Skeletal muscle cell (primary cell): ENCODE measurements around the gene NTN5.

ENCODE experiments used
- DNase-seq: peaks from one replicate; pipeline ENCODE4 v3.0.0-alpha.2; 2010; ENCODE audit warnings: low read depth
- H3K4me3 ChIP-seq: 2 replicates; pipeline ENCODE4 v1.5.1; 2011; ENCODE audit warnings: low read depth, mild to moderate bottlenecking, control low read depth, low read length, moderate library complexity

The NTN5 gene

DNA sequence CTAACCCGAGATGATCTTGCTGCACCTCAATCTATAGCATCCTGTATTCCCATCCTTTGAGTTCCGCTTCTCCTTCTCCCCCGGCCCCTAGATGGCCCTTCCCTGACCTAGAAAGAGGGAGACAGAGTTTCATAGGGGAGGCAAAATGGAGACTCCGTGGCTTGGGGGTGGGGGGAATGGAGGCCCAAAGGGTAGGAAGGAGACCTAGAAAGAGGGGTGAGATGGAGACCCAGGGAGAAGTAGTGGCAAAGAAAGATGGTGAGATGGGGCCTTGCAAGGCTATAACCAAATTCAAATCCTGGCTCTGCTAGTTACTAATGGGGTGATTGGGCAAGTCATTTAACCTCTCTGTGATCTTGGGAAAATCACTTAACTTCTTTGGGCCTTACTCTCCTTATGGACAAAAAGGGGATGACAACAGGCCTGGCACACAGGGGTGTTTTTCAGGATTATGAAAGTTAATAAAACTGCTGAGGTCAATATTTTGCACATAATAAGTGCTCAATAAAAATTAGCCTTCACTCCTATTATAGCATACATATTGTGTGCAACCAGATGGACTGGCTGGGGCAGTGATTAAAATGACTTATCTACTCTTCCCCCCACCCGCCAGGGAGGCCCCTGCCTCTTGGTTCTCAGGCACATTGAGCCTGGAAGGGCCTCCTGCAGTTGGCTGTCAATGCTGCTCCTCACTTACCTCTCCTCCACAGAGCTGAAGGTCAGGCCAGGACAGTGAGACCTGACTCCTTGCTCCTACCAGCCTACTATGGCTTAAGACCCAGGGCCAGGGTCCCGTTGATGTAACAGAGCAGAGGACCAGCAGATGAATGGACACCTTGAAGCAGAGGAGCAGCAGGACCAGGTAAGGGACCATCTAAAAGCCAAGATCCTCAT, 52.9 kb downstream of the NTN5 start:
- no peak for DNase-seq

DNA sequence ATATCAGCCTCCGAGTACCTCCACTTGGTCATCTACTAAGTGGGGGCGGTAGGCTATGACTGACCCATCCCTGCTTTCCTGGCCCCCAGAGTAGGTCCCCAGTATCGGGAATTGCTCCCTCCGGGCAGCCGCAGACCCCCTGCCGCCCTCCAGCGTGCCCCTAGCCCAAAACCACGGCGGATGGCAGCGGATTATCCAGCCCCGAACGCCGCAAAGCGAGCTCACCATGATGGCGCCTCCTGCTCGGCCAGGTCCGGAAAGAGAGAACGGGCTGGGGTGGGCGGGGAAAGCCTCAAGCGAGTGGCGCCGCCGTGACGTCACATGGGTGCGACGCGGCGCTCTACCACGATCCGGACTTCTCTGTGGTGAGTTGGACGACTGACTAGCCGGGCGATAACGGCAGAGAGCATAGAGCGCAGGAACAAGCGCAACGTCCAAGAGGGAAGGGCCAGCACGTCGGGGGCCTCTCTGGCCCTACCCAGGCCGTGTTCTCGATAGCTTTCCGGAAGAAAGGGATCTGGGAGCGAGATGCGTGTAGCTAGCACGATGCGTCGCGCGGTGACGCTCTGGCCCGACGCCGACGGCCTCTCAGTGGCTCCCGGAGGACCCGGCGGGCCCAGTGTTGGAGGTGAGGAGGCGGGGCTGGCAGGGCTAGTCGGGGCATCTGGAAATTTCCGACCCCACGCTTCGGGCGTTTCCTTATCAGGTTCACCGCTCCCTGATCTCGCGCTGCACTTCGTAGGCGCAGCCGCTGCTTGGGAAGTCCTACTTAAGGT, 53.7 kb downstream of the NTN5 start, which contains the start of the genes RPL18 and SPHK2:
RPL18 (minus strand) TSS at position 263 of the 776 bp plus-strand sequence; CDS start at position 228, 35 bp downstream.
SPHK2 (plus strand) TSS at position 591 of the 776 bp plus-strand sequence. CDS start 1,009 bp downstream, outside the sequence.
- peak; percentile 100 for DNase-seq
- peak within 1 kb of the TSS; percentile 100 for H3K4me3 ChIP-seq

More for the DNA sequence above, 52.9 kb downstream of the NTN5 start:
- H3K4me3 ChIP-seq = peak overlapping the region; percentile 100

DNA sequence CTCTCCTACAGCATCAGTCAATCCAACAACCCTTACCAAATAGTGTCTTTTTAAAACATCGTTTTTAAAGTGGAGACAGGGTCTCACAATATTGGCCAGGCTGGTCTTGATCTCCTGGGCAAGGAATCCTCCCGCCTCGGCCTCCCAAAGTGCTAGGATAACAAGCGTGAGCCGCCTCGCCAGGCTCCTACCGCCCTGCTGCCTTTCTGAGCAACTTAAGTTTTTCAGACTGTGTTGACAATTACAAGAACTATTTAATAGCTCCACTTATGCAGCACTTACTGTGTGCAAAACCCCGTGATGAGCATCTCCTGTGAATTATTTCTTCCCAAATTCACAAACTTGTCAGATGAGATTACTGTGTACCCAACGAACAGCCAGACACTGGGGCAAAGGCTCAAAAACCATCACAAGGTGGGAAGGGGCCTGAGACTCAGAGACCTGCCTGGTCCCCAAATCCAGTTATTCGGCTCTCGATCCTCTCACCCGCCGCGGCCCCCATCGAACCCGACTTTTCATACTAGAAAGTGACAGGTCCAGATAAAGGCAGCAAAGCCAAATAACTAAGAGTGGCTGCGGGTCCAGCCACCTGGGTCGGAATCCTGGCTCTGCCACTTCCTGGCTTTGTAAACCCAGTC, 54.4 kb downstream of the NTN5 start:
- DNase-seq = no peak
- peak overlapping the region; percentile 100 for H3K4me3 ChIP-seq

DNA sequence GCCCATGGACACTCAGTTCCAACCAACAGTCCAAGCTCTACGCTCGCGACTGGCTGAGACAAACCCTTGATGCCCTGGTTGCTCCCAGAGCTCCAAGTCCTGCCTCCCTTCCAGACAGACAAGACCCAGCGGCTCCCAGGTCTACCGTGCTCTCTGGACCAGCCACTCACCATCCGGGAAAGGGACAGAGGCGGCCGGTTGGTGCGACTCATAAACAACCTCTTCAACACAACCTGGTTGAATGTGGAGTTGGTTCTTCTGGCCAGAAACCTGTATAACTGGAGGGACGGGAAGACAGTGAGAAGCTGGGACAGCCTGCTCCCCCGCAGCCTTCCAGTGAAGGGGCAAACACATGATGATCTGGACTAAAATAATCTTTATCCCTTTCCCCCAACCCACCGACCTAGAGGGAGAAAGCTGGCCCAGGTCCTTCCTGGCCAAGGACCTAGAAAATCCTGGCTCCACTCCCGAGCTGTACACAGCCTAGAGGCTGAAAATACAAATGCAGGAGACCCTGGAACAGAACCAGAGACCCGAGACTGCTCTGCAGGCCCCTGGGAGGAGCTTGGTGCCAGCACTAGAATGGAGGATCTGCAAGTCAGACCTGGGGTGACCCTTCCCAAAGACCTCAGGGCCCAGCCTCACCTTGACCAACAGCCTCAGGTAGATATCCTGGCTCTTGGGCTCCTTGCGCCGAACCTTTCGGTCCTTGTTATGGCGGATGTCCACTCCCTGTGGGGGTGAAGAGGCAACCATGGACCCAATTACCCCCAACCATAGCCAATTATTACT, 55.5 kb downstream of the NTN5 start:
- DNase-seq = no peak
- H3K4me3 ChIP-seq = peak overlapping the region; percentile 100

DNA sequence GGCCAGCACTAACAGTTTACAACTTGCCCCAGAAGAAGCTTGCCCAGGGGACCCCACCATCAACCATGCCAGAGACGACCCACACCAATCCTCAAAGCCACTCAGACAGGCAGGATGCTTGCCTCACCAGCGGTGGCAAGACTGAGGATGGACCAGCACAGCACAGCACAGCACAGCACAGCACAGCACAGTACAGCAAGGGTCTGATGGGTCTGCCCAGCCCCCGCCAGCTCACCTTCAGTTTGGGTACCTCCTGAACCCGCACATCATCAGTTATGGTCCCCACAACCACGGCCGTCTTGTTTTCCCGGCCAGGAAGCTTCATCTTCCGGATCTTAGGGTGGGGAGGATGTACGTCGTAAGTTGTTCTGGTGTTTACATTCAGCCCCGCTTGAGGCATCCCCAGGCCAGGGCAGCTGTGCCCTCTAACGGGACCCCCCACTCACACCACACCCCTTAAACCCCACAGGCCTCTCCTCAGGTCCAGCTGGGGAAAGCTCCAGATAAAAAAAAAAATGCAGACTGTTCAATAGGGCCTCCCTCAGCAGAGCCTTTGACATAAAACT, 56.2 kb downstream of the NTN5 start:
- no peak for DNase-seq
- no peak overlapping the region for H3K4me3 ChIP-seq

DNA sequence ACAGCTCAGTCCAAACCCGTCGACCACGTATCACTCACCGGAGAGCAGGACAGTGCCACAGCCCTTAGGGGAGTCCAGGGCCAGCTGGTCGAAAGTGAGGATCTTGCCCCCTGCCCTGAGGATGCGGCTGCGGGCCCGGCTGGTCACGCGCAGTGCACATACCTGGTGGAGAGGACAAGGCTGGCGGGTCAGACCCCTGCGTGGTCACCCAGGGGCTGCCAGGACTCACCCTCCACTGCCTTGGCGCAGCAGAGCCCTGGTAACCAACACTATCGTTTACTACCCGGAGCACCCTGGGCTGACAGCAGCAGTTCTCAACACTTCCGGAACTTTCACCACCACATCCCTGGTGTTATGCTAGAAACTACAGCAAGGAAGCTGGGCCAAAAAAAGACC, 56.8 kb downstream of the NTN5 start:
- no peak for DNase-seq

DNA sequence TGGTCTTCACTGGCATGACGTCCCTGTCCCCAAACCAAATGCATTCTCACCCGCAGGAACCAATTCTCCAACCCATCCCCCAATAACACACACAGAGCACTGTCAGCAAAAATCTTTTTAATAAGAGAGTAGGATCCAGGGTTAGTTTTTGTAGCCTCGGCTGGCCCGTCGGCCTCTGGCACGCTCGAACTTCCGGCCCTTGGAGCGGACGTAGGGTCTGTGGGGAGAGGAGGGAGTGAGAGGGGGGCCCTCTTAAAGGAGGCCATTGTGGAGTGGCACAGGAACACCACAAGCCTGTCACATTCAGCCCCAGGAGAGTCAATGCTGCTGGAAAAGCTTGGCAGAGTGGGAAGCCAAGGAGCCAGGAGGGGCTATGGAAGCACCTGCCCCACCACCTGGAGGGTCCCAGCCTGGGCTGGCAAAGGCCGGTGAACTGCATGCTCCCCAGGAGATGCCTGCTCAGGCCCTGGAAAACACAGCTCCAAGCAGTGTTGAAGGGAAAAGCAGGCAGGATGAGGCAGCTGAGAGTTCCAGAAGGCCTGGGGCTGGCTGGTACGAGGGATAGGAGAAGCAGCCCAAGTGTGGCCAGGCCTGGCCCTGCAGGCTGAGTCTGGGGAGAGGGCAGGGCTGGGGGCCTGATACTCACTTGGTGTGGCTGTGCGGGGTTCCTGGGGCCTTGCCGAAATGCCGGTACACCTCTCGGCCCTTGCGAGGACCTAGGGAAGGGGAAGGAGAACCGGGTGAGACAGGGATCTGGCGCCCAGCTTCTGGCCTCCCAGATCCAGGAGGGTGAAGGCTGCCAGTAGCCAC, 57.4 kb downstream of the NTN5 start:
- H3K4me3 ChIP-seq = no peak overlapping the region
- DNase-seq = no peak

More for the DNA sequence above, 56.8 kb downstream of the NTN5 start:
- H3K4me3 ChIP-seq = no peak overlapping the region

DNA sequence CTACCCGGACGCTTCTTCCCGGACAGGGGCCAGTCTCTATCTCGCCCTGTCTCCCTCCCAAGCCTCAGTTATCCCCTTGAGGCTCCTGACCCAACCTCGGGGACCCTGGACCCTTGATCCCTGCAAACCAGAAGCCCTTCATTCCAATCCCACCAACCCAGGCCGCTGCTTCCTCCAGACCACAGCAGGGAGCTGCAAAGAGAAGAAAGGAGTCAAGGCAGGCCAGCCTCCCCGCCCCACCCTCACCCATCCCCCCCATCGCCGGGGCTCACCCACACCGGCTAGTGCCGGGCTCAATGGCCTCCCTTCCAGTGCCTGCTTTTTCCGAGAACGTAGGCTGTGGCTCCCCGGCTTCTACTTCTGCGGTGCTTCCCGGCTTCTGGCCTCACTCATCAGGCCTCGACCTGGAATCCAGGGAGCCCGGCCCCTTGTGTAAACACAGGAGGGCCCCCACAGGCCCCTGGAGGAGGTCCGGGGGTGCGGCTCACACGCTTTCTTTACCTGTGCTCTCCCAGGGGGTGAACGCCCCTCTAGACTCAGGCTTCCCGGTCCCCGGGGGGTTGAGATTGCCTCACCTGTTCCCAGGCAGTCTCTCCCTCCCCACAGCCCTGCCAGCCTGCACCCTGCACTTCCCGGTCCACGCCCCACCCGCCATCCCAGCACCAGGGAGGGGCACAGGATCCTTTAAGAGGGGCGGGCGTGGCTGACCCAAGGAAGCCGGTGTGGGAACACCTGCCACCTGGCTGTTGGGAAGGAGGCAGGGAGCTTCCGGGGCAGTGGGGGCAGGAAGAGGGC, 58.2 kb downstream of the NTN5 start, which contains the start of gene FAM83E:
FAM83E (minus strand) TSS at position 641 of the 795 bp plus-strand sequence. CDS start 1,704 bp downstream, outside the sequence.
- no peak for DNase-seq
- no peak within 1 kb of the TSS for H3K4me3 ChIP-seq

DNA sequence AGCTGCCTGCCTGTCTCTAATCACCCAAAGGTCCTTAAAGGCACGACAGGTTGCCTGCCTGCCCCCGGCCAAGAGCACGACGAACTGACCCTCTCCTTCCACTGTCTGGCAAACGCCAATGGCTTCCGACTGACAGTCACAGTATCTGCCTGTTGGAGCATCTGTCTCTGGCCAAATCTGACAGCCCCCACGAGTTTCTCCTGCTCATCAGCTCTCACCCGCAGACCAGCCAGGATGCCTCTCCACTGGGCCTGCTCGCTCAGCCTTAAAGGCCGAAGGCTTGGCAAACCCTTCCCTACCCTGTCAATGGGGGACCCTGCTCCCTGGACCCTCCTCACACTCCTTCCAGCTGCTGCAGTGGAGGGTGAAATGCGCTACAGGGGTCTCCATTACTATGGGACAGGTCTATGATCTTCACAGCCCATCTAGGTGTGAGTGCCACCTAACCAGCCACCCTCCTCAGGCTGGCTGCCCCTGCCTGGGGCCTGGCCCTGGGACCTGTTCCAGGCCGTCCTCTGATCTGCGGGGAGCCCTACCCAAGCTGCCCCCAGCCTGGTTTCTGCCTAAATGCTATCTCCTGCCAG, 58.9 kb downstream of the NTN5 start:
- no peak overlapping the region for H3K4me3 ChIP-seq
- DNase-seq = no peak

DNA sequence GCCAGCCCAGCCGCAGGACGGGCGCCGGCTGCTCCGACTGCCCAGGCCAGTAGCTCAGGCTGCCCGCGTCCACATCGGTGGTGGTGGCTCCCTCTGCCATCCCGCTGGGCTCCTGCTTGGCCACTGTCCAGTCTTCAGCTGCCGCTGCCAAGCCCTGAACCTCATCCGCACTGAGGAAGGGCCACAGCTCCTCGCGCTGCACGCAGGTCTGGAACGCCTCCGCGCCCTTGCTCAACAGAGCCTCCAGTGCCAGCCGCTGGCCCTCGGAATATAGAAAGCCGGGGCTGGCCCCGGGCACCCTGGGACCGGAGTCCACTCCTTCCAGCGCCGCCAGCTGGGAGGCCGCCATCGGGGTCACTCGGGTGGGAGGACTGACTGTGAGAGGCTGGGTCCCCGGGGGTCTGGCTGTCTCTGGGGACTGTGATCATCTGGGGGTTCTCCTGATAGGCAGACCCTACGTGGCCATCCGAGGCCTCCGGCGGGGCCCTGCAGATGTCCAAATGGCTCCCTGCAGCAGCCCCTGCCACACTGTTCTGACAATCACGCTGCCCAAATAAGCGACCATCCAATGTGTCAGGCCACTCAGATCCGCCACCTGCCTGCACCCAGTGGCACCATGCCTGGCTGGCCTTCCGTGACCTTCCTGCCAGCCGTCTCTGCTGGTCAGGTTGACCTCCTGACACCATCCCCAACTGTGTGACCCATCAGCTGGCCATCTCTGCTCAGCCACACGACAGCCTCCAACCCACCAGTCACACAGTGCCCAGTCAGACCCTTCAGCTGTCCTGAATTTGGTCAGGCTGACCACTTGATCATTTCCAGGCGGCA, 59.6 kb downstream of the NTN5 start:
- no peak overlapping the region for H3K4me3 ChIP-seq
- DNase-seq = no peak

DNA sequence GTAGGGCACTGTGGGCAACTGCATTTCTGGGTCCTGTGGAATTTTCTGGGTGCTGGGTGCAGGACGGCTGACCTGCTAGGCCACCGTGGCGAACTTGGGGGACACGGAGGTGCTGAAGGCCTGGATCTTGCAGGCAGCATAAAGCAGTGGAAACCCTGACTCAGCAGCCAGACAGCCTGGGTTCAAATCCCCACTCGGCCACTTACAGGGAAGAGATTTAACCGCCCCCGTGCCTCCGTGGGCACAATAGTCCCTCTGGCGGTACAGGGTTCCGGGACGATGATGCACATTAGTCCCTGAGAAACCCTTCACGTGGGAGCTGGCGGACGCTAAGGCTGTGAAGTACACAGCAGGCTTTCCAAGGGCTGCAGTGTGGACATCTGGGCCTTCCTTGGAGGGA, 60.9 kb downstream of the NTN5 start:
- H3K4me3 ChIP-seq = no peak overlapping the region
- no peak for DNase-seq
